D341Med (cell line): ENCODE results near the gene MTA1.
A peak's percentile ranks its signal among the peaks of the same experiment; 100 is the strongest.

Experiments
- DNase-seq: peaks from one replicate; pipeline ENCODE4 v3.0.0; 2012; ENCODE audit warnings: low spot score

MTA1 gene

GRCh38 chr14:105465209-105466031 is 45.8 kb downstream of the MTA1 start:
- no peak for DNase-seq

GRCh38 chr14:105466531-105467248 is 47.1 kb downstream of the MTA1 start:
- DNase-seq = no peak

GRCh38 chr14:105467249-105467941 is 47.8 kb downstream of the MTA1 start:
- no peak for DNase-seq

GRCh38 chr14:105467942-105468471 is 48.4 kb downstream of the MTA1 start:
- DNase-seq = no peak

GRCh38 chr14:105468621-105469241 is 49.1 kb downstream of the MTA1 start:
- no peak for DNase-seq

- no peak for DNase-seq
These were observed 50.1 kb downstream of the MTA1 start for GRCh38 chr14:105469456-105470349.

GRCh38 chr14:105470350-105471296 is 51.0 kb downstream of the MTA1 start:
- peak; percentile 78 for DNase-seq

- peak; percentile 73 for DNase-seq
These were observed 51.7 kb downstream of the MTA1 start for GRCh38 chr14:105471297-105471821.

GRCh38 chr14:105471823-105472485 is 52.3 kb downstream of the MTA1 start:
- no peak for DNase-seq

GRCh38 chr14:105472486-105472991 is 52.9 kb downstream of the MTA1 start:
- DNase-seq = no peak

GRCh38 chr14:105473033-105473676 is 53.5 kb downstream of the MTA1 start:
- DNase-seq = no peak

- DNase-seq = peak; percentile 94
These were observed 54.3 kb downstream of the MTA1 start for GRCh38 chr14:105473677-105474482.

- DNase-seq = peak; percentile 93
These were observed 55.0 kb downstream of the MTA1 start, which contains the start of gene CRIP2 for GRCh38 chr14:105474483-105475268. Gene CRIP2 (plus strand): TSS chr14:105474821. CDS start chr14:105474863, 42 bp downstream.

GRCh38 chr14:105475269-105476096 is 55.9 kb downstream of the MTA1 start:
- peak; percentile 55 for DNase-seq

GRCh38 chr14:105476097-105476830 is 56.6 kb downstream of the MTA1 start:
- DNase-seq = no peak
